NT2/D1 (cell line): ENCODE data around the gene COX11.

Source experiments
- YY1 ChIP-seq: IDR thresholded peaks from 2 replicates; pipeline ENCODE4 v1.6.1; 2011; ENCODE audit not compliant: insufficient read length, insufficient read depth
- ZNF274 ChIP-seq: IDR thresholded peaks from 2 replicates; pipeline ENCODE4 v1.6.1; 2011; ENCODE audit warnings: mild to moderate bottlenecking, low read depth, low read length

- TF ChIP-seq YY1 (no peak), ZNF274 (no peak)
These were observed 6.3 kb upstream of the COX11 start for GRCh38 chr17:54974759-54975158.
